ENCODE data around the gene PLD2.
"Not testable (repeated sequence)": the region's sequence is repeated elsewhere in the genome, so short reads cannot be mapped to it uniquely, and the experiment has no call there.

Gene PLD2

DNA sequence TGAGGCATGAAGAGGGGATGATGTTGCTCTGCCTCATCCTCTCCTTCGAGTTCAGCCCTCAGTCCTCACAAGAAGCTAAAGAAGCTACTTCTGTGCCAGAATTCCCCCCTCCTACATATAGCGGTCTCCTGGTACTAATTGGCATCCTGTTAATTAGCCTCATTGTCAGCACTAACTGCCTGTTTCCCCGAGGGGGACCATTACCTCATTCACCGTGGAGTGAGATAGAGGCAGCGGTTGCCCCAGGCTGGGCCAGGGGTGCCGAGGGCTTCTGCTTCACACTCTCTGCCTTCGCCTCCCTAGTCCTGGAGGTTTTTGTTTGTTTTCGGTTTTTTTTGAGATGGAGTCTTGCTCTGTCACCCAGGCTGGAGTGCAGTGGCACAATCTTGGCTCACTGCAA is 20.4 kb downstream of the PLD2 start:
- ChIA-PET CTCF (interaction anchor here (0.6 to 1.0 kb wide), 2 partner anchors 37 to 322 kb away, joined by 3 read pairs; no protein-coding TSS in a partner anchor), POLR2A (no interaction called here)
- DNase-seq (ENCODE audit: extremely low spot score), result no peak
- TF ChIP-seq, protein P1, sequence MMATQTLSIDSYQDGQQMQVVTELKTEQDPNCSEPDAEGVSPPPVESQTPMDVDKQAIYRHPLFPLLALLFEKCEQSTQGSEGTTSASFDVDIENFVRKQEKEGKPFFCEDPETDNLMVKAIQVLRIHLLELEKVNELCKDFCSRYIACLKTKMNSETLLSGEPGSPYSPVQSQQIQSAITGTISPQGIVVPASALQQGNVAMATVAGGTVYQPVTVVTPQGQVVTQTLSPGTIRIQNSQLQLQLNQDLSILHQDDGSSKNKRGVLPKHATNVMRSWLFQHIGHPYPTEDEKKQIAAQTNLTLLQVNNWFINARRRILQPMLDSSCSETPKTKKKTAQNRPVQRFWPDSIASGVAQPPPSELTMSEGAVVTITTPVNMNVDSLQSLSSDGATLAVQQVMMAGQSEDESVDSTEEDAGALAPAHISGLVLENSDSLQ (IDR thresholded peaks at IDR 0.05), result no peak
- TF ChIP-seq SUZ12 (IDR thresholded peaks at IDR 0.05) (no peak), FOXM1 (IDR thresholded peaks at IDR 0.05; ENCODE audit: borderline replicate concordance) (no peak), L3MBTL2 (conservative IDR thresholded peaks at IDR 0.05) (no peak), FOXA1 (IDR thresholded peaks at IDR 0.05) (no peak), NFRKB (IDR thresholded peaks at IDR 0.05) (no peak), CTBP1 (IDR thresholded peaks at IDR 0.05; ENCODE audit: borderline replicate concordance) (no peak), HDGF (IDR thresholded peaks at IDR 0.05; ENCODE audit: borderline replicate concordance) (no peak), BHLHE40 (IDR thresholded peaks at IDR 0.05; ENCODE audit: borderline replicate concordance) (no peak)

DNA sequence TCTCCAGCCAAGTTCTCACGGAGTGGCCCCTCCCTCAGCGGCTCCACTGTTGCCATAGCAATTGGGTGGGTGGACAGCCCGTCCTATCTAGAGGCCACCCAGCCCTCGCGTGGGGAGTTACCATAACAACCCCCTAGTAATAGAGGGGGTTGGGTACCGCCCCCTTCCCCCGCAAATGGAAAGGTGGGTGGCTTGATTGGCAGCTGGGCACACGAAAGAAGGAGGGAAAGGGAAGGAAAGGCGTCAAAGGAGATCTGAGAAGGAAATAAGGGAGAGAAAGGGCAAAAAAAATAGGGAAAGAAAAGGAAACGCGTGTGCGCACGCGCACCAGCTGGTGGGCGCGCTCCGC is 25.9 kb downstream of the PLD2 start:
- ChIA-PET CTCF (interaction anchor here (0.6 kb wide), 1 partner anchor 230 kb away, joined by 4 read pairs; no protein-coding TSS in a partner anchor), POLR2A (interaction anchor here (0.7 to 2.3 kb wide), 3 partner anchors 14 to 43 kb away, joined by 4 to 12 read pairs (median 4); partner anchors contain the start of genes GLTPD2 and PLD2)
- TF ChIP-seq, protein P1 (IDR thresholded peaks at IDR 0.05), result peak; percentile 92
- TF ChIP-seq L3MBTL2 (conservative IDR thresholded peaks at IDR 0.05), result peak; percentile 91
- DNase-seq (ENCODE audit: extremely low spot score), result not testable (repeated sequence)

DNA sequence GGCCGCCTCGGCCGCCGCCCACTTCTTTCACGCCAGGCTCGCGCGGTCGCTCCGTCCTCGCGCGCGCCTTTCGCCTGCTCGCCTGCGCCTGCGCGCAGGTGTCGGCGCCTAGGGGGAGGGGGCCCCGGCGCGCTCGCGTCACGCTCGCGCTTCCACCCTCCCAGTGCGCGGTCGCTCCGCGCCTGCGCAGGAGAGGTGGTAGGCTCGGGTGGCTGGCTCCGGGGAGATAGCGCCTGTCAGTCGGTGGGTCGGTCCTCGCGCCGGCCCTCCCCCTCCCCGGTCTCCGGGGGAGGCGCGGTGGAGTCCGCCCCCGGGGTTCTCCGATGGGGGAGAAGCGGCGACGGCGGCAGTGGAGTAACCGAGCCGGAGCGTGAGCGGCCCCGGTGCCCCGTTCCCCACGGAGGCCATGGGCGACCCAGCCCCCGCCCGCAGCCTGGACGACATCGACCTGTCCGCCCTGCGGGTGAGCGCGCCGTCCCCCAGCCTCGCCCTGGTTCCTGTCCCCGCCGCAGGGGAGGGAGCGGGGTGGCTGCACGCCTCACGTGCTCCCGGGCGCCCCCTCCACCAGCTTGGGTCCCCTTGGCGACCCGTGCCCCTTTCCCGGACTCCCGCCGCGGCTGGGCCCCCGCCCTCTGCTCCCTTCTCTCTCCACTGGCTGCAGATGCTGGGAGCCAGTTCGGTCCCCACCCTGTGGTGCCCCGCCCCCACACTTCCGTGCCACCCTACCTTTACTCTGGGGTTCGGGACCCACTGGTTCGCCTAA is 26.4 kb downstream of the PLD2 start, which contains the start of gene MINK1:
Gene MINK1, plus strand, starts transcription at position 163 of the 763 bp plus-strand sequence. Its CDS starts 244 bp downstream, at position 407.
- POLR2A ChIA-PET, result interaction anchor here (0.7 to 2.3 kb wide), 4 partner anchors 11 to 44 kb away, joined by 3 to 12 read pairs (median 4); partner anchors contain the start of genes GLTPD2 and PLD2
- TF ChIP-seq FOXA1 (IDR thresholded peaks at IDR 0.05), result no peak
- TF ChIP-seq LEF1 (IDR thresholded peaks at IDR 0.05; ENCODE audit: borderline replicate concordance), result no peak; the same call in 1 of the 2 replicates
- peak; percentile 99 for DNase-seq (ENCODE audit: extremely low spot score)
- CTCF ChIA-PET, result interaction anchor here (0.5 to 0.6 kb wide), 2 partner anchors 43 to 231 kb away, joined by 3 to 4 read pairs; no protein-coding TSS in a partner anchor

DNA sequence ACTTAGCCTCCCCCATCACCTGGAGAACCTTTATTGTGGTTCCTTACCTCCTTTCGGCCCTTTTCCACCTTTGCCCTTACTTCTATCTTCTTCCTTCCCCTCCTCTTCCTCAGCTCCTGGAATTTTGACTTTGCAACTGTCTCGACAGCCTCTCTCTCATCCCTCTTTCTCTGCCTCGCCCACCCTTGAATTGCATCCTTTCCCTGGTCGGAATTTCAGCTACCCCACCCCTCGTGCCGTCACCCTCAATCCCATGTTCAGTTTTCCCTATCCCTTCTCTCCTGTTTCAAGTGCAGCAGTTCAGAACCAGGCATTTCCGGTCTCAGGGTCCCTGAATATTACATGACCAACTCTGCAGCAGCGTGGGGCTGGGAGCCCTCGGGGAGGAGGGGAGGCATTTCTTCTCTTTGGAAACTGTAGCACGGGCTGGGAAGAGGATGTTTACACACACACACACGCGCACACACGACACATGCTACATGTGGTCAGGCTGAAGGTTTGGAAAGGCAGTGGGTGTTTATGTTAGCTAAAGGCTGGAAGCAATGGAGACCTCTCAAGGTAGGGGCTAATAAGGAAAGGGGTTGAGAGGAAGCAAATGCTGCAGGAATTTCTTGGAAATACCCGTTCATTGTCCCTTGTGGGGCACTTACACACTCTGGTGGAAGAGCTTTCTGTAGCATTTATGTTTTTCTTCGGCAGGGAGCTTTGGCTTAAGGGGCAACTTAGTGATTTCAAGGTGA is 27.2 kb downstream of the PLD2 start:
- TF ChIP-seq BHLHE40 (IDR thresholded peaks at IDR 0.05; ENCODE audit: borderline replicate concordance) (no peak), FOXK2 (IDR thresholded peaks at IDR 0.05) (no peak), L3MBTL2 (conservative IDR thresholded peaks at IDR 0.05) (peak; percentile 44; the same call in 1 of the 2 replicates)
- CTCF ChIA-PET, result interaction anchor here (0.5 kb wide), 1 partner anchor 44 kb away, joined by 3 read pairs; no protein-coding TSS in a partner anchor
- DNase-seq (ENCODE audit: extremely low spot score), result peak; percentile 22

DNA sequence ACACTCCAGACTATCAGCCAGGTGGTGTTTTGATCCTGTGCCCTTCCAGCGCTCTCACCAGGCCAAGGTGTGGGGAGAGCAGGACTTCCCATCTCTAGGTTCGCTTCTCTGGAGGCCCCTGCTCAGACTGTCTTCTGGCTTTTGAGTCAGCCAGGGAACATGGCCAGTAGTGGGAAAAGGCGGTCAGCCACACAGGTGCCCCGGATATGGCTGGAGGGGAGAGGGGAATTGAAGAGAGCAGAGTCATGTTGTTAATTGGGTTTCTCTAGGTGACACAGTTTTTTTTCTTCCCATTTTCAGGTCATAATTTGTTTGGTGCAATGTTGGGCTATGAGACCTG is 27.7 kb downstream of the PLD2 start:
- TF ChIP-seq BHLHE40 (IDR thresholded peaks at IDR 0.05; ENCODE audit: borderline replicate concordance), result no peak
- TF ChIP-seq LEF1 (IDR thresholded peaks at IDR 0.05; ENCODE audit: borderline replicate concordance), result no peak
- no peak for TF ChIP-seq SUZ12 (IDR thresholded peaks at IDR 0.05)
- no peak for TF ChIP-seq TARDBP (IDR thresholded peaks at IDR 0.05)
- ChIA-PET POLR2A (interaction anchor here (1.1 to 2.3 kb wide), 2 partner anchors 45 to 47 kb away, joined by 3 to 12 read pairs; partner anchors contain the start of gene GLTPD2), CTCF (no interaction called here)
- DNase-seq (ENCODE audit: extremely low spot score), result no peak

More for the DNA sequence above, 27.2 kb downstream of the PLD2 start:
- POLR2A ChIA-PET, result interaction anchor here (0.6 to 2.3 kb wide), 4 partner anchors 10 to 47 kb away, joined by 3 to 12 read pairs (median 4); partner anchors contain the start of genes GLTPD2 and PLD2

DNA sequence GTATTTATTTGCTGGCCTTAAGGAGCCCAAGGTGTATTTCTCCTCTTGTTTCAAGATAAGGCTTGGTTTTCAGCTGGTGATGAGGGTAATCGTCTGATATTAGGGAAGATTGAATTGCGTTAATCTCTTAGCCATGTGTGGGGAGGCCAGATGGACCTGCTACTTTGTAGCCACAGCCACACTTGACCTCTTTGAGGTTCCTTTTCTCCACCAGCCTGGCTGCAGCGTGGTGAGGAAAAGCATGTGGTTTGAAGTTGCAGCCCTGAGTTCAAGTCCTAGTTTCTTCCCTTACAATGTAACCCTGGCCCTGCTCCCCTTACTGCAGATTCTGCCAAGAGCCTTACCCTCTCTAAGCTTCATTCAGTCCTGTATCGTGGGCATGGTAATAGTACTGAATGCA is 29.3 kb downstream of the PLD2 start:
- CTCF ChIA-PET, result interaction anchor here (0.6 kb wide), 1 partner anchor 34 kb away, joined by 8 read pairs; no protein-coding TSS in a partner anchor
- POLR2A ChIA-PET, result interaction anchor here (0.6 to 1.1 kb wide), 2 partner anchors 29 to 132 kb away, joined by 3 read pairs; partner anchors contain the start of genes PELP1 and PLD2
- DNase-seq (ENCODE audit: extremely low spot score), result no peak
- TF ChIP-seq L3MBTL2 (conservative IDR thresholded peaks at IDR 0.05) (no peak), SUZ12 (IDR thresholded peaks at IDR 0.05) (no peak), CTBP1 (IDR thresholded peaks at IDR 0.05; ENCODE audit: borderline replicate concordance) (no peak), ELF4 (IDR thresholded peaks at IDR 0.05) (no peak), ZNF384 (IDR thresholded peaks at IDR 0.05) (no peak), SP1 (IDR thresholded peaks at IDR 0.05) (no peak), FOXM1 (IDR thresholded peaks at IDR 0.05; ENCODE audit: borderline replicate concordance) (no peak), FOXK2 (IDR thresholded peaks at IDR 0.05) (no peak), HDGF (IDR thresholded peaks at IDR 0.05; ENCODE audit: borderline replicate concordance) (no peak), LEF1 (IDR thresholded peaks at IDR 0.05; ENCODE audit: borderline replicate concordance) (no peak), BHLHE40 (IDR thresholded peaks at IDR 0.05; ENCODE audit: borderline replicate concordance) (no peak), FOXA1 (IDR thresholded peaks at IDR 0.05) (no peak), ARNT (IDR thresholded peaks at IDR 0.05) (no peak), TARDBP (IDR thresholded peaks at IDR 0.05) (no peak)
- TF ChIP-seq, protein P1 (IDR thresholded peaks at IDR 0.05), result no peak

All from HEK293T (cell line).